ENCODE results near the gene DUS2.

GRCh38 chr16:68087688-68088087 lies 64.6 kb downstream of the DUS2 start:
- TF ChIP-seq, protein P1, sequence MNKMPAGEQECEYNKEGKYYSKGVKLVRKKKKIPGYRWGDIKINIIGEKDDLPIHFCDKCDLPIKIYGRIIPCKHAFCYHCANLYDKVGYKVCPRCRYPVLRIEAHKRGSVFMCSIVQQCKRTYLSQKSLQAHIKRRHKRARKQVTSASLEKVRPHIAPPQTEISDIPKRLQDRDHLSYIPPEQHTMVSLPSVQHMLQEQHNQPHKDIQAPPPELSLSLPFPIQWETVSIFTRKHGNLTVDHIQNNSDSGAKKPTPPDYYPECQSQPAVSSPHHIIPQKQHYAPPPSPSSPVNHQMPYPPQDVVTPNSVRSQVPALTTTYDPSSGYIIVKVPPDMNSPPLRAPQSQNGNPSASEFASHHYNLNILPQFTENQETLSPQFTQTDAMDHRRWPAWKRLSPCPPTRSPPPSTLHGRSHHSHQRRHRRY (tag by site-specific recombination; IDR thresholded peaks at IDR 0.05), result no peak
- TF ChIP-seq SCRT1 (tag by site-specific recombination; IDR thresholded peaks at IDR 0.05; ENCODE audit: borderline replicate concordance) (no peak), REPIN1 (tag by site-specific recombination; IDR thresholded peaks at IDR 0.05; ENCODE audit: low read depth) (no peak), CTCF (tag by site-specific recombination; IDR thresholded peaks at IDR 0.05) (no peak), ZNF701 (tag by site-specific recombination; IDR thresholded peaks at IDR 0.05) (no peak), TCF7L2 (IDR thresholded peaks at IDR 0.05; ENCODE audit: borderline replicate concordance, low read depth, low read length) (no peak)
